ENCODE results near the gene ZBTB44. TPM values are rescaled to one million over a fixed set of nuclear protein-coding genes. Genes with fewer than 3 reads are reported as not detected.

The ZBTB44 gene
- total RNA-seq, 1 experiment from 2014 or later = 32.5 TPM

DNA sequence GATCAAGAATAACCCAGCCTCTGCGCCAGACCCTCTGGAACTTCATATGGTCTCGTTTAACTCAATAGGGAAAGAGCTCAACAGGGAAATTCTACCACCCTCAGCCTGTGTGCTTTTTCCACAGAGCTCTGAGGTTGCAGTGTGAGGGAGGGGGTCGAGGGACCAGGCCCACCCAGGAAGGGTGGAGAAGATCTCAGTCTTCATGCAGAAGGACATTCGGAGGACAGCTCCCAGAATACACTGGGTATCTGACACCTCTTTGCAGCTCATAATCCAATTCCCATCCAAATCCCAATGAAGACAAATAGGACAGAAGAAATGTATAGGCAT is 98.5 kb downstream of the ZBTB44 start:
- no peak for ATAC-seq
- intact Hi-C loops (cut with micrococcal nuclease) = loop anchor here (10.0 kb wide), 1 partner anchor 679 kb away; no protein-coding TSS in a partner anchor
- no TSS peak for BruUV-seq (replicated peaks)

More for the DNA sequence above, 98.5 kb downstream of the ZBTB44 start:
- Histone ChIP-seq H3K36me3 (ENCODE audit: control insufficient read depth in 1 of 2, insufficient read depth in 2 of 2, low read length in 2 of 2) (no peaks in the 10 kb centered on the region), H2AFZ (ENCODE audit: low read depth, low read length, poor library complexity, severe bottlenecking) (no peak overlapping the region), H3K27me3 (ENCODE audit: insufficient read depth, low read length) (no peaks in the 10 kb centered on the region), H3K4me3 (replicated peaks in 1 of 2; ENCODE audit: low read depth in 1 of 2, low read length in 2 of 2) (no peak overlapping the region), H4K20me1 (ENCODE audit: insufficient read depth) (no peaks in the 10 kb centered on the region; the same call in 1 of the 2 replicates), H3K79me2 (ENCODE audit: insufficient read depth, low read length) (no peaks in the 10 kb centered on the region), H3K9me2 (ENCODE audit: insufficient read depth) (no peaks in the 10 kb centered on the region), H3K9ac (ENCODE audit: low read length) (no peak overlapping the region), H3K9me3 (ENCODE audit: control insufficient read depth in 1 of 2, insufficient read depth in 1 of 2, low read depth in 1 of 2, low read length in 2 of 2) (no peaks in the 10 kb centered on the region), H3K4me2 (ENCODE audit: low read length) (no peak overlapping the region), H3K4me1 (ENCODE audit: control insufficient read depth in 1 of 2, insufficient read depth in 2 of 2, low read length in 2 of 2) (peaks cover 0 to 6% of the 10 kb centered on the region in 2 experiments; a peak in 1 of 4 replicates), H3K27ac (ENCODE audit: low read depth, low read length) (no peak overlapping the region)
- CTCF ChIA-PET = interaction anchor here (1.0 kb wide), 1 partner anchor 215 kb away, joined by 3 read pairs; no protein-coding TSS in a partner anchor
- no peak for DNase-seq (ENCODE audit: low read depth, low spot score)
- RAD21 ChIA-PET (ENCODE audit: low non-redundant PET in 1 of 2, low total read pairs in 2 of 2, uncharacterized antibody in 2 of 2, unreplicated experiment in 2 of 2) = no interaction called here
- POLR2A ChIA-PET = no interaction called here
- TF ChIP-seq ELF1 (IDR thresholded peaks at IDR 0.05; ENCODE audit: borderline replicate concordance, low read depth) = no peak
- no peak for TF ChIP-seq POLR2AphosphoS5 (IDR thresholded peaks at IDR 0.05; ENCODE audit: low read depth, low read length)
- no peak for TF ChIP-seq CBX3 (IDR thresholded peaks at IDR 0.05; ENCODE audit: low read depth)
- TF ChIP-seq ZNF274 (IDR thresholded peaks at IDR 0.05; ENCODE audit: low read depth, low read length) = no peak
- no peak for TF ChIP-seq CEBPB (IDR thresholded peaks at IDR 0.05; ENCODE audit: low read depth)
- TF ChIP-seq EGR1 (IDR thresholded peaks at IDR 0.05; ENCODE audit: low read depth) = no peak
- TF ChIP-seq, protein P1, sequence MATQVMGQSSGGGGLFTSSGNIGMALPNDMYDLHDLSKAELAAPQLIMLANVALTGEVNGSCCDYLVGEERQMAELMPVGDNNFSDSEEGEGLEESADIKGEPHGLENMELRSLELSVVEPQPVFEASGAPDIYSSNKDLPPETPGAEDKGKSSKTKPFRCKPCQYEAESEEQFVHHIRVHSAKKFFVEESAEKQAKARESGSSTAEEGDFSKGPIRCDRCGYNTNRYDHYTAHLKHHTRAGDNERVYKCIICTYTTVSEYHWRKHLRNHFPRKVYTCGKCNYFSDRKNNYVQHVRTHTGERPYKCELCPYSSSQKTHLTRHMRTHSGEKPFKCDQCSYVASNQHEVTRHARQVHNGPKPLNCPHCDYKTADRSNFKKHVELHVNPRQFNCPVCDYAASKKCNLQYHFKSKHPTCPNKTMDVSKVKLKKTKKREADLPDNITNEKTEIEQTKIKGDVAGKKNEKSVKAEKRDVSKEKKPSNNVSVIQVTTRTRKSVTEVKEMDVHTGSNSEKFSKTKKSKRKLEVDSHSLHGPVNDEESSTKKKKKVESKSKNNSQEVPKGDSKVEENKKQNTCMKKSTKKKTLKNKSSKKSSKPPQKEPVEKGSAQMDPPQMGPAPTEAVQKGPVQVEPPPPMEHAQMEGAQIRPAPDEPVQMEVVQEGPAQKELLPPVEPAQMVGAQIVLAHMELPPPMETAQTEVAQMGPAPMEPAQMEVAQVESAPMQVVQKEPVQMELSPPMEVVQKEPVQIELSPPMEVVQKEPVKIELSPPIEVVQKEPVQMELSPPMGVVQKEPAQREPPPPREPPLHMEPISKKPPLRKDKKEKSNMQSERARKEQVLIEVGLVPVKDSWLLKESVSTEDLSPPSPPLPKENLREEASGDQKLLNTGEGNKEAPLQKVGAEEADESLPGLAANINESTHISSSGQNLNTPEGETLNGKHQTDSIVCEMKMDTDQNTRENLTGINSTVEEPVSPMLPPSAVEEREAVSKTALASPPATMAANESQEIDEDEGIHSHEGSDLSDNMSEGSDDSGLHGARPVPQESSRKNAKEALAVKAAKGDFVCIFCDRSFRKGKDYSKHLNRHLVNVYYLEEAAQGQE (IDR thresholded peaks at IDR 0.05; ENCODE audit: low read depth) = no peak
- TF ChIP-seq YY1 (IDR thresholded peaks at IDR 0.05; ENCODE audit: extremely low read depth, insufficient replicate concordance, low read depth, low read length) = no peak
- TF ChIP-seq, protein P2, sequence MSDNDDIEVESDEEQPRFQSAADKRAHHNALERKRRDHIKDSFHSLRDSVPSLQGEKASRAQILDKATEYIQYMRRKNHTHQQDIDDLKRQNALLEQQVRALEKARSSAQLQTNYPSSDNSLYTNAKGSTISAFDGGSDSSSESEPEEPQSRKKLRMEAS (IDR thresholded peaks at IDR 0.05) = no peak
- TF ChIP-seq ZFX (IDR thresholded peaks at IDR 0.05) = no peak
- TF ChIP-seq POLR2A (IDR thresholded peaks at IDR 0.05; ENCODE audit: borderline replicate concordance, extremely low read depth, insufficient read depth, insufficient read length) = no peak
- TF ChIP-seq, protein P3, sequence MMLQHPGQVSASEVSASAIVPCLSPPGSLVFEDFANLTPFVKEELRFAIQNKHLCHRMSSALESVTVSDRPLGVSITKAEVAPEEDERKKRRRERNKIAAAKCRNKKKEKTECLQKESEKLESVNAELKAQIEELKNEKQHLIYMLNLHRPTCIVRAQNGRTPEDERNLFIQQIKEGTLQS (IDR thresholded peaks at IDR 0.05) = no peak
- TF ChIP-seq, protein P4, sequence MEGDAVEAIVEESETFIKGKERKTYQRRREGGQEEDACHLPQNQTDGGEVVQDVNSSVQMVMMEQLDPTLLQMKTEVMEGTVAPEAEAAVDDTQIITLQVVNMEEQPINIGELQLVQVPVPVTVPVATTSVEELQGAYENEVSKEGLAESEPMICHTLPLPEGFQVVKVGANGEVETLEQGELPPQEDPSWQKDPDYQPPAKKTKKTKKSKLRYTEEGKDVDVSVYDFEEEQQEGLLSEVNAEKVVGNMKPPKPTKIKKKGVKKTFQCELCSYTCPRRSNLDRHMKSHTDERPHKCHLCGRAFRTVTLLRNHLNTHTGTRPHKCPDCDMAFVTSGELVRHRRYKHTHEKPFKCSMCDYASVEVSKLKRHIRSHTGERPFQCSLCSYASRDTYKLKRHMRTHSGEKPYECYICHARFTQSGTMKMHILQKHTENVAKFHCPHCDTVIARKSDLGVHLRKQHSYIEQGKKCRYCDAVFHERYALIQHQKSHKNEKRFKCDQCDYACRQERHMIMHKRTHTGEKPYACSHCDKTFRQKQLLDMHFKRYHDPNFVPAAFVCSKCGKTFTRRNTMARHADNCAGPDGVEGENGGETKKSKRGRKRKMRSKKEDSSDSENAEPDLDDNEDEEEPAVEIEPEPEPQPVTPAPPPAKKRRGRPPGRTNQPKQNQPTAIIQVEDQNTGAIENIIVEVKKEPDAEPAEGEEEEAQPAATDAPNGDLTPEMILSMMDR (IDR thresholded peaks at IDR 0.05 in 2 of 3, conservative IDR thresholded peaks at IDR 0.05 in 1 of 3; ENCODE audit: borderline replicate concordance in 1 of 3, insufficient read depth in 1 of 3, low read depth in 2 of 3, low read length in 2 of 3) = no peak
- TF ChIP-seq SP1 (IDR thresholded peaks at IDR 0.05; ENCODE audit: low read depth) = no peak
- TF ChIP-seq SIN3A (IDR thresholded peaks at IDR 0.05; ENCODE audit: low read depth) = no peak
- TF ChIP-seq, protein P5, sequence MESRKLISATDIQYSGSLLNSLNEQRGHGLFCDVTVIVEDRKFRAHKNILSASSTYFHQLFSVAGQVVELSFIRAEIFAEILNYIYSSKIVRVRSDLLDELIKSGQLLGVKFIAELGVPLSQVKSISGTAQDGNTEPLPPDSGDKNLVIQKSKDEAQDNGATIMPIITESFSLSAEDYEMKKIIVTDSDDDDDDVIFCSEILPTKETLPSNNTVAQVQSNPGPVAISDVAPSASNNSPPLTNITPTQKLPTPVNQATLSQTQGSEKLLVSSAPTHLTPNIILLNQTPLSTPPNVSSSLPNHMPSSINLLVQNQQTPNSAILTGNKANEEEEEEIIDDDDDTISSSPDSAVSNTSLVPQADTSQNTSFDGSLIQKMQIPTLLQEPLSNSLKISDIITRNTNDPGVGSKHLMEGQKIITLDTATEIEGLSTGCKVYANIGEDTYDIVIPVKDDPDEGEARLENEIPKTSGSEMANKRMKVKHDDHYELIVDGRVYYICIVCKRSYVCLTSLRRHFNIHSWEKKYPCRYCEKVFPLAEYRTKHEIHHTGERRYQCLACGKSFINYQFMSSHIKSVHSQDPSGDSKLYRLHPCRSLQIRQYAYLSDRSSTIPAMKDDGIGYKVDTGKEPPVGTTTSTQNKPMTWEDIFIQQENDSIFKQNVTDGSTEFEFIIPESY (IDR thresholded peaks at IDR 0.05; ENCODE audit: extremely low read depth, insufficient replicate concordance, low read length) = no peak
